ENCODE results near the gene TMX1. TPM values are rescaled to one million over a fixed set of nuclear protein-coding genes. Genes with fewer than 3 reads are reported as not detected.
"Not testable (repeated sequence)": the region's sequence is repeated elsewhere in the genome, so short reads cannot be mapped to it uniquely, and the experiment has no call there.

The TMX1 gene
- total RNA-seq, 2 donors from 2014 or later = 25.6 to 34.6 TPM

DNA sequence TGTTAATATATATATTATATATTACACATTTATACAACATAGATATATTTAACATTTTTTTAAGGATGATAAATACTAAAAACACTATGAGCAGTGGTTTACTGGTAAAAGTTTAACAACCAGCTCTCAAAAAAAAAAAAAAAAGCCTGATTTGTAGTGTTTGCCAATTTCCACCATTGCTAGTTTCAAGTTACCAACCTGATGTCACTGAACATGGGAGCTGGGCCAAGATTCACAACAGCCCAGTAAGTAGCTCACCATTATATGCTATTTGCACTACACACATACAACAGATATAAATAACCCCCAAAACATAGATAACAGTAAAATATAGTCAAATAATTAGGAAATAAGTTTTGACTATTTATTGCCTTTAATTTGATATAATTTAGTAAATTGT, 28.9 kb upstream of the TMX1 start:
- TF ChIP-seq, protein P1, sequence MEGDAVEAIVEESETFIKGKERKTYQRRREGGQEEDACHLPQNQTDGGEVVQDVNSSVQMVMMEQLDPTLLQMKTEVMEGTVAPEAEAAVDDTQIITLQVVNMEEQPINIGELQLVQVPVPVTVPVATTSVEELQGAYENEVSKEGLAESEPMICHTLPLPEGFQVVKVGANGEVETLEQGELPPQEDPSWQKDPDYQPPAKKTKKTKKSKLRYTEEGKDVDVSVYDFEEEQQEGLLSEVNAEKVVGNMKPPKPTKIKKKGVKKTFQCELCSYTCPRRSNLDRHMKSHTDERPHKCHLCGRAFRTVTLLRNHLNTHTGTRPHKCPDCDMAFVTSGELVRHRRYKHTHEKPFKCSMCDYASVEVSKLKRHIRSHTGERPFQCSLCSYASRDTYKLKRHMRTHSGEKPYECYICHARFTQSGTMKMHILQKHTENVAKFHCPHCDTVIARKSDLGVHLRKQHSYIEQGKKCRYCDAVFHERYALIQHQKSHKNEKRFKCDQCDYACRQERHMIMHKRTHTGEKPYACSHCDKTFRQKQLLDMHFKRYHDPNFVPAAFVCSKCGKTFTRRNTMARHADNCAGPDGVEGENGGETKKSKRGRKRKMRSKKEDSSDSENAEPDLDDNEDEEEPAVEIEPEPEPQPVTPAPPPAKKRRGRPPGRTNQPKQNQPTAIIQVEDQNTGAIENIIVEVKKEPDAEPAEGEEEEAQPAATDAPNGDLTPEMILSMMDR (IDR thresholded peaks at IDR 0.05) = no peak
- H3K4me1 ChIP-seq (ENCODE audit: control insufficient read depth in 1 of 2, low read depth in 2 of 2) = no peaks in the 10 kb centered on the region
- H3K9me3 ChIP-seq = no peaks in the 10 kb centered on the region
- no peak for ATAC-seq (ENCODE audit: insufficient number of reproducible peaks, low FRiP score, low read depth)
- no peak overlapping the region for H3K4me3 ChIP-seq
- no peak overlapping the region for H3K27ac ChIP-seq
- DNase-seq (ENCODE audit: low spot score) = no peak
- H3K27me3 ChIP-seq (replicated peaks; ENCODE audit: insufficient read depth) = no peaks in the 10 kb centered on the region
- H3K36me3 ChIP-seq = no peaks in the 10 kb centered on the region

DNA sequence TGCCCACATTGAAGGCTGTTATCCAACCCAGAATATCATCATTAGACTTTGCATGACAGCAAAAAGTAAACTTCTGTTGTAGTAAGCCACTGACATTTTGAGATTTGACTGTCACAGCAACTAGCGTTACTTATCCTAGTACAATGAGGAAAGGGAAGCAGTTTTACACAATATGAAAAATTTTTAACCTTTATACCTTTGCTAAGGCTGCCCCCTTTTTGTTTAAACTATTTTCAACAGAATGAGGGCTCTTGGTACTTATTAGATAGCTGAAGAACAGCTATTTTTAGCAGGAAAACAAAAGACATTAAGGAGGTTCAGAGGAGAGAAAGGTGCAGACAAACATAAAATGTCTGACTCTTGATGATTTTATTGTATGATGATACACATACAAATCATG, 23.4 kb upstream of the TMX1 start:
- DNase-seq (ENCODE audit: low spot score) = no peak
- Histone ChIP-seq H3K4me3 (no peak overlapping the region), H3K27ac (no peak overlapping the region), H3K4me1 (ENCODE audit: control insufficient read depth in 1 of 2, low read depth in 2 of 2) (no peaks in the 10 kb centered on the region), H3K27me3 (replicated peaks; ENCODE audit: insufficient read depth) (no peaks in the 10 kb centered on the region), H3K9me3 (no peaks in the 10 kb centered on the region), H3K36me3 (no peaks in the 10 kb centered on the region)
- ATAC-seq (ENCODE audit: insufficient number of reproducible peaks, low FRiP score, low read depth) = no peak
- TF ChIP-seq, protein P1 (IDR thresholded peaks at IDR 0.05) = no peak

DNA sequence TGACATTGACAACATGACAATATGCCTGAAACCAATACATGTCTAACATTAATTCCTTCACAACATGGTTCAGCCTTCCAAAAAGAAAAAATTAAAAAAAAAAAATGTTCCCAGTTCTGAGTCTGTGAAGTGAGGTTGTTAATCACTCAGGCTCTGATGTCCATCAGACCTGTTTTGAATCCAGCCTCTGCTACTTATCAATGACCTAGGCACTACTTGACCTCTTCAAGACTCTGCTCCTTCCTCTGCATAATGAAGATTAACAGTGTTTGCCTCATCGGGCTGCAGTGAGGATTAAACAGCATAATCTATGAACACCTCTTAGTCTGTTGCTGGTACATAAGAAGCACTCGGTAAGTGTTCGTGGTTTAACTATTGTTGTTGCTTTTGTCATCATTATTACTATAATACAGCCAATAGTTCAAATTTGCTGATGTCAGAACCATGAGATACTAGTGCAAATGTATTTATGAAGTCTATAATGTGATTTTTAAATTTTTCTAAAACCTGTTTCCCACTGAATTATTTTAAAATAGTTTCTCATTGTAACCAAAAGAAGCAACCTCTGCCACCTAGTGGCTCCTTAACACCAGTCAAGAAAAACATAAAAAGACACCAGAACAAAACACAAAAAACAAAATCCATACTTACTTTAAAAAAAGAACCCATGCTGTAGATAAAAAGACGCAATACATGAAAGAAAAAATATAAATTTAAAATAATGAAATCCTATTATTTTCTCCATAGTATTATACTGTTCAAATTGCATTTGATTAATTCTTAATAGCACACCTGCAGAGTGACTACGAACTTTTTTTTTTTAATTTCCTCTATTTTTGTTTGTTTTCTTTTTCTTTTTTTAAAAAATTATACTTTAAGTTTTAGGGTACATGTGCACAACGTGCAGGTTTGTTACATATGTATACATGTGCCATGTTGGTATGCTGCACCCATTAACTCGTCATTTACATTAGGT, 20.3 kb upstream of the TMX1 start:
- Histone ChIP-seq H3K4me3 (no peak overlapping the region), H3K9me3 (no peaks in the 10 kb centered on the region), H3K36me3 (no peaks in the 10 kb centered on the region), H3K27ac (no peak overlapping the region), H3K4me1 (ENCODE audit: control insufficient read depth in 1 of 2, low read depth in 2 of 2) (no peaks in the 10 kb centered on the region), H3K27me3 (replicated peaks; ENCODE audit: insufficient read depth) (no peaks in the 10 kb centered on the region)
- no peak for DNase-seq (ENCODE audit: low spot score)
- no peak for ATAC-seq (ENCODE audit: insufficient number of reproducible peaks, low FRiP score, low read depth)
- TF ChIP-seq, protein P1 (IDR thresholded peaks at IDR 0.05) = peak; percentile 52

DNA sequence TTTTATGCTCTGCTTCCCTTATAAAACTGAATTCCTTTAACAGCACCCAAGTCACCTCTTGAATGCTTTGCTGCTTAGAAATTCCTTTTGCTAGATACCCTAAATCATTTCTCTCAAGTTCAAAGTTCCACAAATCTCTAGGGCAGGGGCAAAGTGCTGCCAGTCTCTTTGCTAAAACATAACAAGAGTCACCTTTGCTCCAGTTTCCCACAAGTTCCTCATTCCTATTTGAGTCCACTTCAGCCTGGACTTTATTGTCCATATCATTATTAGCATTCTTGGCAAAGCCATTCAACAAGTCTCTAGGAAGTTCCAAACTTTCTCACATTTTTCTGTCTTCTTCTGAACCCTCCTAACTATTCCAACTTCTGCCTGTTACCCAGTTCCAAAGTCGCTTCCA, 16.6 kb upstream of the TMX1 start:
- H3K27ac ChIP-seq; H3K36me3 ChIP-seq; DNase-seq (ENCODE audit: low spot score); H3K9me3 ChIP-seq; H3K27me3 ChIP-seq (replicated peaks; ENCODE audit: insufficient read depth); H3K4me3 ChIP-seq; H3K4me1 ChIP-seq (ENCODE audit: control insufficient read depth in 1 of 2, low read depth in 2 of 2); ATAC-seq (ENCODE audit: insufficient number of reproducible peaks, low FRiP score, low read depth): not testable (repeated sequence)

DNA sequence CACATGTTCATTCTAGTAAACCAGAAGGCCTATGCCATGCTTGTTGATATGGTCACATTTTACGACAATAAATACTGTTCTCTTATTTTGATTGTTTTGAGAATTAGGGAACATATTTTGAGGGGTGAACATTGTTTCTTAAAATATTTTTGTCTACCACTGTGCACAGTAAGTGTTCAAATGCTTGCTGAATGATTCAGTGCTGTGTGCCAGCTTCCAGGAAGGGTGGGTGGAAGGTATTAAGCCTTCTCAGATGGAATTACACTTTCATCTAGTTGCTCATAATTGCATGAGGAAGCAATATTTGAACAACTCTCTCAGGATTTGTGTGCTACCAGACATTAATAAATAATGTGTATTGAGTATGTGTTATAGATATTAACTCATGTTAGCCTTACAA, 15.5 kb upstream of the TMX1 start:
- no peak for ATAC-seq (ENCODE audit: insufficient number of reproducible peaks, low FRiP score, low read depth)

More for the DNA sequence above, 15.5 kb upstream of the TMX1 start:
- DNase-seq (ENCODE audit: low spot score) = no peak
- H3K4me1 ChIP-seq (ENCODE audit: control insufficient read depth in 1 of 2, low read depth in 2 of 2) = no peaks in the 10 kb centered on the region
- H3K27me3 ChIP-seq (replicated peaks; ENCODE audit: insufficient read depth) = no peaks in the 10 kb centered on the region
- TF ChIP-seq, protein P1 (IDR thresholded peaks at IDR 0.05) = no peak
- H3K4me3 ChIP-seq = no peak overlapping the region
- no peak overlapping the region for H3K27ac ChIP-seq
- no peaks in the 10 kb centered on the region for H3K9me3 ChIP-seq
- H3K36me3 ChIP-seq = no peaks in the 10 kb centered on the region

All from thoracic aorta (tissue), 2 donors.